ENCODE data around the gene FASTKD3.

FASTKD3 gene

DNA sequence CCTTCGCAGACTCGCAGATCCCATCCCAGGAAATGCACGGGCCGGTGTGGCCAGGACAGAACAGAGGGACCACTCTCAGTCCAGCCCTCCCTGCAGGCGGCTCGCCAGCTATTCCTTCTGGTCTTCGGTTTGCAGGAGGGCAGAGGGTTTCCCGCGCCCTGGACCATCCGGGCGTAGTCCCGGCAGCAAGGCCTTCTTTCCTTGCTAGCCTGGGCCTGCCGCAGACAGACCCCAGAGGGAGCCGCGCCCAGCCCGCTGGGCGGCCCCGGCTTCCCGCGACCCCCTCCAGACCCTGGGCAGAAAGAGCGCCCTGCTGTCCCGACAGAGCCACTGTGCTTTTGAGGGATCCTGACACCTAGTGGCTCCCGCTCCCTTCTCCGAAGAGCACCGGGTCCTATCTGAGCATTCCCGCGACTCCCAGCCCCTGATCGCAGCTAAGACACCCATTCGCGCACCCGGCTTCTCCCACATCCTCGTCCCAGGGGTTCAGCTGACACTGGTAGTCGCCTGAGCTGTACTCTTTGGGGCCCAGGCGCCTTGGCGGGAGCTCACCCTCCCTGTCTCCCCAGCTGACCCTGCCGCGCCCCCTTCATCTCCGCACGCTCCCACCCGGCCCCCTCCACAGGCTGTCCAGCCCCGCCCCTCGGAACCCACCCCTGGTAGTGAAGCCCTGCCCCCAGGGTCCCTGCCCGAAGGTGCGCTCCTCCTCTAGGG is 19.0 kb downstream of the FASTKD3 start:
- H3K27me3 ChIP-seq: peaks cover 28 to 48% (median 36%) of the 10 kb centered on the region in 11 experiments
- peaks cover 31 to 48% (median 44%) of the 10 kb centered on the region in 11 experiments for H3K9me3 ChIP-seq (replicated peaks in 1 of 11)
- no peaks in the 10 kb centered on the region for H3K36me3 ChIP-seq
- H3K4me1 ChIP-seq: 0 out of 20 replicates have a peak, but pooled peaks cover 0 to 6% (median 0%) of the 10 kb centered on the region in 10 experiments
- H3K9ac ChIP-seq: no peak overlapping the region
- H4K20me1 ChIP-seq: no peaks in the 10 kb centered on the region
- H3K4me2 ChIP-seq: no peak overlapping the region
- H3K27ac ChIP-seq: no peak overlapping the region
- TF ChIP-seq Cebpa-rat (IDR thresholded peaks at IDR 0.05): no peak
- H3K4me3 ChIP-seq: no peak overlapping the region

DNA sequence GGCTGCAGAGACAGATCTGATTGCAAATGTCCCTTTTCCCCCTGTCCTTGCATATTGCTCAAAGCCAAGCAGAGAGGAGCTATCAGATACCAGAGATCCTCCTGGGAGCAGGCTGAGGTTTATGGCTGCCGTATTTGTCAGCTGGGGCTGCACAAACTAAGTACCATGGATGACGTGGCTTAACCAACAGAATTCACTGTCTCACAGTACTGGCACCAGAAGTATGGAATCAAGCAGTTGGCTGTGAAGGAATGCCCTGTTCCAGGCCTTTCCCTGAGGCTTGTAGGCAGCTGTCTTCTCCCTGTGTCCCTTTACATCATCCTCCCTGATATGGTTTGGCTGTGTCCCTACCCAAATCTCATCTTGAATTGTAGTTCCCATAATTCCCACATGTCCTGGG is 20.5 kb downstream of the FASTKD3 start:
- no peaks in the 10 kb centered on the region for H3K36me3 ChIP-seq
- 0 out of 20 replicates have a peak, but pooled peaks cover 0 to 6% (median 0%) of the 10 kb centered on the region in 10 experiments for H3K4me1 ChIP-seq
- no peak overlapping the region for H3K4me3 ChIP-seq
- H3K9me3 ChIP-seq (replicated peaks in 1 of 11): peaks cover 19 to 35% (median 29%) of the 10 kb centered on the region in 11 experiments
- no peak overlapping the region for H3K9ac ChIP-seq
- H3K4me2 ChIP-seq: no peak overlapping the region
- H3K27me3 ChIP-seq: peaks cover 28 to 48% (median 36%) of the 10 kb centered on the region in 11 experiments
- no peak overlapping the region for H3K27ac ChIP-seq
- TF ChIP-seq Cebpa-rat (IDR thresholded peaks at IDR 0.05): no peak
- no peaks in the 10 kb centered on the region for H4K20me1 ChIP-seq

DNA sequence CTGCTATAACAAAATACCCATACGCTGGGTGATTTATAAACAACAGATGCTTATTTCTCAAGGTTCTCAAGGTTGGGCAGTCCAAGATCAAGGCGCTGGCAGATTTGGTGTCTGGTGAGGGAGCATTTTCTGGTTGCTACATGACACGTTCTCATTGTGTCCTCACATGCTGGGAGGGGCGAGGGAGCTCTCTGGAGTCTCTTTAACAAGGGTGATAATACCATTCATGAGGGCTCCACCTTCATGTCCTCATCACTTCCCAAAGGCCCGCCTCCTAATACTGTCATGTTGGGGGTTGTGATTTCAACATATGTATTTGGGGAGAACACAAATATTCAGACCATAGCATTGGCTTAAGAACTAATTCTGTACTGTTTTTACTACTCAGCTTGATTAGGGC is 22.5 kb downstream of the FASTKD3 start:
- TF ChIP-seq Cebpa-rat (IDR thresholded peaks at IDR 0.05): no peak
- no peaks in the 10 kb centered on the region for H4K20me1 ChIP-seq
- H3K36me3 ChIP-seq: no peaks in the 10 kb centered on the region
- no peak overlapping the region for H3K4me2 ChIP-seq
- H3K4me3 ChIP-seq: no peak overlapping the region
- no peaks in the 10 kb centered on the region for H3K4me1 ChIP-seq
- peaks cover 13 to 19% (median 17%) of the 10 kb centered on the region in 11 experiments for H3K9me3 ChIP-seq (replicated peaks in 1 of 11)
- H3K27ac ChIP-seq: no peak overlapping the region
- no peak overlapping the region for H3K9ac ChIP-seq
- H3K27me3 ChIP-seq: peaks cover 21 to 35% (median 27%) of the 10 kb centered on the region in 11 experiments

DNA sequence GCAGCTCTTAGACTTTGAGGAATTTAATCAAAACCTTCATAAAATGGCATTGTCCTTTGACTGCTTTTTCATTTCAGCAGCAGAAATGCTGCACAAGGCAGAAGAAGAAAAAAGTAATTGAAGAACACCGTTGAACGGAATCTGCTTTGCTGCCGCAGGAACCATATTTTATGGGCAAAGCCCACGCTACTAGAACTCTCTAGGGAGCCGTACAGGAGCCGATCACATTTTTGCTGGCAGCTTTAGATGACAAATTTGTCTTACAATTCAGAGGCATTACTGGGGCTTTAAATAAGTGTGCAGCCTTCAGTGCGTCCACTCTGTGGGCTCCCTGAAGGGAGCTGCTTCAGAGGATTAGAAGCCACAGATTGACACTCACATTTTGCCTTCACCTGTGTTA is 23.3 kb downstream of the FASTKD3 start:
- Histone ChIP-seq H3K27ac (no peak overlapping the region), H3K9ac (no peak overlapping the region), H3K36me3 (no peaks in the 10 kb centered on the region), H3K4me3 (no peak overlapping the region), H3K4me1 (no peaks in the 10 kb centered on the region), H4K20me1 (no peaks in the 10 kb centered on the region), H3K27me3 (peaks cover 13 to 28% (median 20%) of the 10 kb centered on the region in 11 experiments), H3K9me3 (replicated peaks in 1 of 11) (peaks cover 6 to 12% (median 10%) of the 10 kb centered on the region in 11 experiments; a peak in 20 of 22 replicates), H3K4me2 (no peak overlapping the region)
- no peak for TF ChIP-seq Cebpa-rat (IDR thresholded peaks at IDR 0.05)

DNA sequence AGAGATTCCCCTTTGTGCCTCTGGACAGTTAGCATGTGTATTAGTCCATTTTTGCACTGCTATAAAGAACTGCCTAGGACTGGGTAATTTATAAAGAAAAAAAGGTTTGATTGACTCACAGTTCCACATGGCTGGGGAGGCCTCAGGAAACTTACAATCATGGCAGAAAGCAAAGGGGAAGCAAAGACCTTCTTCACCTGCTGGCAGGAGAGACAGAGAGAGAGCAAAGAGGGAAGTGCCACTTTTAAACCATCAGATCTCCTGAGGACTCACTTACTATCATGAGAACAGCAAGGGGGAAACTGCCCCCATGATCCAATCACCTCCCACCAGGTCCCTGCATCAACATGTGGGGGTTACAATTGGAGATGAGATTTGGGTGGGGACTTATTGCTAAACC is 23.9 kb downstream of the FASTKD3 start:
- Histone ChIP-seq H4K20me1 (no peaks in the 10 kb centered on the region), H3K9ac (no peak overlapping the region), H3K4me1 (no peaks in the 10 kb centered on the region), H3K27ac (no peak overlapping the region), H3K4me3 (no peak overlapping the region), H3K36me3 (no peaks in the 10 kb centered on the region), H3K27me3 (peaks cover 9 to 24% (median 14%) of the 10 kb centered on the region in 11 experiments), H3K9me3 (replicated peaks in 1 of 11) (peaks cover 5 to 10% (median 6%) of the 10 kb centered on the region in 11 experiments; a peak in 20 of 22 replicates), H3K4me2 (no peak overlapping the region)
- no peak for TF ChIP-seq Cebpa-rat (IDR thresholded peaks at IDR 0.05)

DNA sequence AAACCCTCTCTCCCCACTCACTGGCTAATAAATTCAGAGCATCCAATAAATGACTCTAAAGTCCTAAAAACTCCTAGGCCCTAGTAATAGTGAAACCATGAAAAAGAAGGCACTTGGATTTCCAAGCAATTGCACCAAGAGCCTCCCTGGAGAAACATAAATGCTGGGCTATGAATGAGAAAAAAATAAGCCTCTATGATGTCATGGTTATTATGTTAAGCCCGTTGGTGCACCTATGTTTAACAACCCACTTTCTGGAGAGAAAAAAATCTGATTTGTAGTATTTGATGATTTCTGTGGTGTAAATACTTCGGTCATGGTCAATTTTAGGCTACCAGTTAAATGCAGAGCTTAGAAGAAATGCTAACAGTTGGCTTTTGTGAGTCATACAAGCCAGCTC is 26.3 kb downstream of the FASTKD3 start:
- H3K27me3 ChIP-seq: 0 out of 22 replicates have a peak, but pooled peaks cover 0 to under 1% (median 0%) of the 10 kb centered on the region in 11 experiments
- no peaks in the 10 kb centered on the region for H3K36me3 ChIP-seq
- no peak overlapping the region for H3K27ac ChIP-seq
- peaks cover 0 to 14% (median 0%) of the 10 kb centered on the region in 11 experiments; a peak in 2 of 22 replicates for H3K9me3 ChIP-seq (replicated peaks in 1 of 11)
- H3K4me1 ChIP-seq: peaks cover 0 to 2% (median 0%) of the 10 kb centered on the region in 10 experiments; a peak in 1 of 20 replicates
- no peak overlapping the region for H3K4me3 ChIP-seq
- no peak for TF ChIP-seq Cebpa-rat (IDR thresholded peaks at IDR 0.05)
- H4K20me1 ChIP-seq: no peaks in the 10 kb centered on the region
- H3K4me2 ChIP-seq: no peak overlapping the region
- H3K9ac ChIP-seq: no peak overlapping the region

DNA sequence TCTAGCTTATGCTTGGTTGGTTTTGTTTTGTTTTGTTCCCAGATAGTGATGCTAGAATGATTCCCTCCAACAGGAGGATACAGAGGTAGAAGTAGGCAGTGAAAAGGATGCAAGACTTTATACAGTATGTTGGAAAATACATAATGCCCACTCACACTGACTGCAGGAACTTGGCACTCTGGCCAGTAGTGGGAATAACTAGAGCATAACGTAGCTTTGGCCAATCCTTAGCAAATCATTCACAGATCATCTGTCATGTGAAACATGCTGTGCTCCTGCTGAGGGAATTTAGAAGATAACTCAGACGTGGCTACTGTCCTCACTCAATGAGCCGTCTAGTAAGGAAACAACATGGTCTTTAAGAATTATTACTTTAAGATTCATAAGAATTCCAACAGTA is 31.4 kb downstream of the FASTKD3 start:
- Histone ChIP-seq H3K27me3 (no peaks in the 10 kb centered on the region), H3K9me3 (replicated peaks in 1 of 11) (peaks cover 0 to 14% (median 0%) of the 10 kb centered on the region in 11 experiments; a peak in 2 of 22 replicates), H3K4me1 (peaks cover 0 to 11% (median 0%) of the 10 kb centered on the region in 10 experiments; a peak in 2 of 20 replicates), H3K36me3 (no peaks in the 10 kb centered on the region), H3K27ac (no peak overlapping the region), H3K4me3 (no peak overlapping the region), H3K9ac (no peak overlapping the region), H4K20me1 (no peaks in the 10 kb centered on the region), H3K4me2 (no peak overlapping the region)
- no peak for TF ChIP-seq Cebpa-rat (IDR thresholded peaks at IDR 0.05)

DNA sequence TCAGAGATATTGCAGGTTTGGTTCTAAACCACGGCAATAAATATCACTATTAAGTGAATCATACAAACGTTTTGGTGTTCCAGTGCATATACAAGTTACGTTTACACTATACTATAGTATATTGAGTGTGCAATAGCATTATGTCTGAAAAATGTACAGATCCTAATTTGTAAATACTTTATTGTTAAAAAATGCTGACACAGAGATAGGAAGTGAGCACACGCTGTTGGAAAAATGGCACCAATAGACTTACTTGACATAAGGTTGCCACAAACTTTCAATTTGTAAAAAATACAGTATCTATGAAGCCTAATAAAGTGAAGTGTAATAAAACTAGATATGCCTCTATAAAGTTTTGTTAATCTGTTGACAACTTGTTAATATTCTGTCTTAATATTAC is 33.8 kb downstream of the FASTKD3 start:
- TF ChIP-seq Cebpa-rat (IDR thresholded peaks at IDR 0.05): no peak
- Histone ChIP-seq H3K9me3 (replicated peaks in 1 of 11) (peaks cover 0 to 10% (median 0%) of the 10 kb centered on the region in 11 experiments; a peak in 1 of 22 replicates), H3K4me1 (peaks cover 0 to 11% (median 0%) of the 10 kb centered on the region in 10 experiments; a peak in 2 of 20 replicates), H3K9ac (no peak overlapping the region), H3K4me3 (no peak overlapping the region), H4K20me1 (no peaks in the 10 kb centered on the region), H3K27ac (no peak overlapping the region), H3K27me3 (no peaks in the 10 kb centered on the region), H3K4me2 (no peak overlapping the region), H3K36me3 (no peaks in the 10 kb centered on the region)

DNA sequence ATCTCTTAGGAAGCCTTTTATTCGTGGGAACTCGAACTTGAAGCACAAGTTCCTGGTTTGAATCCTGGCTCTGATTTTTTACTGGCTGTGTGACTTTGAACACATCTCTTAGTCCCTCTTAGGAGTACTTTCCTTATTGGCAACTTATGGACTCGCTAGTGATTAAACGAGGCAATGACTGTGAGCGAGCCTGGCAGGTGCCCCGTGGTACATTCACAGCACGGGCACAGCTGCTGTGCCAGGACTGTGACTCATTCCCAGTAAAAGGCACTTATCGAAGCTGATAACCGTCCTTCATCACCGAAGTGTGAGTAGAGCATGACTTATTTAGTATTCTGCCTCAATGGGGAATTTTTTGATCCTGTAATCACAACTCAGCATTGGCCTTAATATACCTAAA is 40.6 kb downstream of the FASTKD3 start:
- H4K20me1 ChIP-seq: no peaks in the 10 kb centered on the region
- TF ChIP-seq Cebpa-rat (IDR thresholded peaks at IDR 0.05): no peak

DNA sequence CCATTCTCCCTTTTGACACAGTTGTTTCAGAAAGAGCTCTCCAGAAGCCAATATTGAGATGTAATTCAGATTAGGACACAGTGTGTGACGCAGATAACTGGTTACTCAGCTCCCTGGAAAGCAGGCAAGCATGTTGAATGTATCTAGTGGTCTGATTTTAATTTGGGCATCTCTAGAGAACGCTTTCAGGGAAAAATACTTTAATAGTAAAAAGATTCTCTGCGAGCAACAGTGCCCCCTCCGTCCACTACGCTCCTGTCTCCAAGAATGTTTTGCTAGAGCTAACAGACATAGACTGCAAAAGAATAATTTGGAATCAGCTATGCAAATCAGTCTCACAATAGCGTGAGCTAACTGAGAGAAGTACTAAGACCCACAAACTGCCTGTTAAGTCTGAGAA is 41.2 kb downstream of the FASTKD3 start:
- Histone ChIP-seq H3K9me3 (replicated peaks in 1 of 11) (no peaks in the 10 kb centered on the region), H3K36me3 (no peaks in the 10 kb centered on the region), H3K9ac (no peak overlapping the region), H4K20me1 (no peaks in the 10 kb centered on the region), H3K27ac (no peak overlapping the region), H3K27me3 (no peaks in the 10 kb centered on the region), H3K4me3 (no peak overlapping the region), H3K4me1 (no peaks in the 10 kb centered on the region), H3K4me2 (no peak overlapping the region)
- no peak for TF ChIP-seq Cebpa-rat (IDR thresholded peaks at IDR 0.05)

More for the DNA sequence above, 40.6 kb downstream of the FASTKD3 start:
- H3K4me2 ChIP-seq: no peak overlapping the region
- no peaks in the 10 kb centered on the region for H3K27me3 ChIP-seq
- H3K9ac ChIP-seq: no peak overlapping the region
- H3K9me3 ChIP-seq (replicated peaks in 1 of 11): no peaks in the 10 kb centered on the region
- no peaks in the 10 kb centered on the region for H3K36me3 ChIP-seq
- no peak overlapping the region for H3K4me3 ChIP-seq
- H3K4me1 ChIP-seq: no peaks in the 10 kb centered on the region
- H3K27ac ChIP-seq: no peak overlapping the region
